ENCODE data around the gene ATXN2. TPM values are rescaled to one million over a fixed set of nuclear protein-coding genes. Genes with fewer than 3 reads are reported as not detected.

The ATXN2 gene
- total and polyA plus RNA-seq, 9 of the 15 experiments (the other 6 are each of a cell fraction or from before 2014, with no cell fraction given): 16.8 to 67.8 (median 29.3) TPM

GRCh38 chr12:111405149-111405858 is 193.8 kb downstream of the ATXN2 start (continued):
- TF ChIP-seq AFF1 (IDR thresholded peaks at IDR 0.05; ENCODE audit: low read depth in 1 of 2, partially characterized antibody in 2 of 2): peak in 1 of 2 experiments; percentile 60
- TF ChIP-seq EGR1 (conservative IDR thresholded peaks at IDR 0.05): peak; percentile 42
- no peak for TF ChIP-seq HOXB6 (CRISPR knock-in tag; IDR thresholded peaks at IDR 0.05; ENCODE audit: borderline replicate concordance)
- no peak for TF ChIP-seq ZNF24 (IDR thresholded peaks at IDR 0.05)
- TF ChIP-seq MCM2 (IDR thresholded peaks at IDR 0.05; ENCODE audit: low read depth): no peak
- no peak for TF ChIP-seq RFX1 (IDR thresholded peaks at IDR 0.05)
- no peak for TF ChIP-seq MCM7 (IDR thresholded peaks at IDR 0.05)
- no peak; the same call in 1 of the 2 replicates for TF ChIP-seq GTF2F1 (IDR thresholded peaks at IDR 0.05; ENCODE audit: low read depth, low read length)
- TF ChIP-seq MXI1 (IDR thresholded peaks at IDR 0.05; ENCODE audit: low read depth, low read length): peak; percentile 43; the same call in 1 of the 2 replicates
- 0 out of 2 replicates have a peak, but pooled peaks have one; percentile 22 for TF ChIP-seq ZNF311 (CRISPR knock-in tag; IDR thresholded peaks at IDR 0.05)
- peak; percentile 77; the same call in 1 of the 2 replicates for TF ChIP-seq ZNF583 (CRISPR knock-in tag; IDR thresholded peaks at IDR 0.05)
- TF ChIP-seq RBM34 (IDR thresholded peaks at IDR 0.05; ENCODE audit: borderline replicate concordance, insufficient read depth, low read length): no peak
- TF ChIP-seq ETS2 (tag; IDR thresholded peaks at IDR 0.05; ENCODE audit: borderline replicate concordance, poor library complexity, severe bottlenecking): no peak
- TF ChIP-seq MEIS2 (IDR thresholded peaks at IDR 0.05; ENCODE audit: partially characterized antibody): peak; percentile 29
- peak; percentile 86 for TF ChIP-seq BRD9 (IDR thresholded peaks at IDR 0.05; ENCODE audit: low read depth, partially characterized antibody)
- TF ChIP-seq NBN (IDR thresholded peaks at IDR 0.05; ENCODE audit: low read depth): peak; percentile 67; the same call in 1 of the 2 replicates
- TF ChIP-seq FOXK2 (conservative IDR thresholded peaks at IDR 0.05 in 1 of 2, IDR thresholded peaks at IDR 0.05 in 1 of 2; ENCODE audit: low read depth in 2 of 2): 0 out of 4 replicates have a peak, but pooled peaks of 1 of the 2 experiments have one; percentile 4
- no peak for TF ChIP-seq RBM39 (optimal IDR thresholded peaks at IDR 0.05; ENCODE audit: low read depth, low read length)
- TF ChIP-seq ZNF224 (CRISPR knock-in tag; IDR thresholded peaks at IDR 0.05): no peak
- no peak for TF ChIP-seq CHCHD3 (CRISPR knock-in tag; IDR thresholded peaks at IDR 0.05)
- no peak for TF ChIP-seq ZNF512 (tag; IDR thresholded peaks at IDR 0.05)
- peak; percentile 15; the same call in 1 of the 2 replicates for TF ChIP-seq ZNF449 (CRISPR knock-in tag; IDR thresholded peaks at IDR 0.05)
- peak; percentile 80 for TF ChIP-seq POLR2AphosphoS5 (IDR thresholded peaks at IDR 0.05; ENCODE audit: control insufficient read depth, insufficient read depth, low read depth, low read length)

Data from K562 (cell line).